Measurements from ENCODE around the gene EFNA1. TPM values are rescaled to one million over a fixed set of nuclear protein-coding genes. Genes with fewer than 3 reads are reported as not detected.

Gene EFNA1
- polyA plus RNA-seq, 4 donors = 50.6 to 166 (median 145) TPM

GRCh38 chr1:155130272-155131006 lies 2.8 kb downstream of the EFNA1 start:
- Histone ChIP-seq H3K27me3 (ENCODE audit: control insufficient read depth in 3 of 3, insufficient read depth in 3 of 3, low read length in 3 of 3) (peaks cover 0 to 6% (median 0%) of the 10 kb centered on the region in 3 donors), H3K36me3 (ENCODE audit: control insufficient read depth in 3 of 3, insufficient read depth in 2 of 3, low read depth in 1 of 3, low read length in 3 of 3) (peaks cover 0 to 53% (median 6%) of the 10 kb centered on the region in 3 donors), H3K27ac (ENCODE audit: low read depth in 1 of 3, low read length in 2 of 3) (peak overlapping the region; percentile 79 to 100 (median 96)), H3K4me1 (ENCODE audit: control insufficient read depth in 3 of 3, insufficient read depth in 2 of 3, low read depth in 1 of 3, low read length in 2 of 3) (peaks cover 0 to 58% (median 0%) of the 10 kb centered on the region in 3 donors), H3K9me3 (ENCODE audit: control insufficient read depth in 2 of 2, insufficient read depth in 1 of 2, low read depth in 1 of 2, low read length in 1 of 2) (no peaks in the 10 kb centered on the region), H3K4me3 (ENCODE audit: low read depth in 1 of 3, low read length in 3 of 3) (peak overlapping the region; percentile 16 to 93 (median 85))
- DNase-seq (peak; percentile 23 to 39), FAIRE-seq (no peak)
- WGBS, 3 donors = 3 to 26% (median 11%) methylated on average over 6 of the region's 6 CpGs

- FAIRE-seq (no peak), DNase-seq (peak in 1 of 2 donors; percentile 91)
- no peaks in the 10 kb centered on the region for H3K27me3 ChIP-seq (ENCODE audit: control insufficient read depth in 3 of 3, insufficient read depth in 3 of 3, low read length in 3 of 3)
- H3K9me3 ChIP-seq (ENCODE audit: control insufficient read depth in 2 of 2, insufficient read depth in 1 of 2, low read depth in 1 of 2, low read length in 1 of 2) = no peaks in the 10 kb centered on the region
- 26 to 62% (median 44%) methylated on average over 8 of the region's 8 CpGs for WGBS, 3 donors
- H3K4me3 ChIP-seq (ENCODE audit: low read depth in 1 of 3, low read length in 3 of 3) = peak overlapping the region in 1 of 3 donors; percentile 93
- peak overlapping the region; percentile 13 to 100 (median 96) for H3K27ac ChIP-seq (ENCODE audit: low read depth in 1 of 3, low read length in 2 of 3)
- peaks cover 0 to 53% (median 6%) of the 10 kb centered on the region in 3 donors for H3K36me3 ChIP-seq (ENCODE audit: control insufficient read depth in 3 of 3, insufficient read depth in 2 of 3, low read depth in 1 of 3, low read length in 3 of 3)
- H3K4me1 ChIP-seq (ENCODE audit: control insufficient read depth in 3 of 3, insufficient read depth in 2 of 3, low read depth in 1 of 3, low read length in 2 of 3) = peaks cover 0 to 49% (median 0%) of the 10 kb centered on the region in 3 donors
These were observed 3.6 kb downstream of the EFNA1 start for GRCh38 chr1:155131285-155131684.

- H3K4me1 ChIP-seq (ENCODE audit: control insufficient read depth in 3 of 3, insufficient read depth in 2 of 3, low read depth in 1 of 3, low read length in 2 of 3) = peaks cover 1 to 46% (median 2%) of the 10 kb centered on the region in 3 donors
- H3K27me3 ChIP-seq (ENCODE audit: control insufficient read depth in 3 of 3, insufficient read depth in 3 of 3, low read length in 3 of 3) = no peaks in the 10 kb centered on the region
- H3K4me3 ChIP-seq (ENCODE audit: low read depth in 1 of 3, low read length in 3 of 3) = peak overlapping the region in 1 of 3 donors; percentile 93
- DNase-seq (peak; percentile 5 to 15), FAIRE-seq (no peak)
- peaks cover 0 to 55% (median 6%) of the 10 kb centered on the region in 3 donors for H3K36me3 ChIP-seq (ENCODE audit: control insufficient read depth in 3 of 3, insufficient read depth in 2 of 3, low read depth in 1 of 3, low read length in 3 of 3)
- 24 to 46% (median 37%) methylated on average over 2 of the region's 2 CpGs for WGBS, 3 donors
- no peaks in the 10 kb centered on the region for H3K9me3 ChIP-seq (ENCODE audit: control insufficient read depth in 2 of 2, insufficient read depth in 1 of 2, low read depth in 1 of 2, low read length in 1 of 2)
- peak overlapping the region; percentile 13 to 100 (median 96) for H3K27ac ChIP-seq (ENCODE audit: low read depth in 1 of 3, low read length in 2 of 3)
These were observed 4.2 kb downstream of the EFNA1 start for GRCh38 chr1:155131856-155132255.

GRCh38 chr1:155133799-155134281 lies 6.2 kb downstream of the EFNA1 start:
- H3K27me3 ChIP-seq (ENCODE audit: control insufficient read depth in 3 of 3, insufficient read depth in 3 of 3, low read length in 3 of 3) = no peaks in the 10 kb centered on the region
- H3K4me3 ChIP-seq (ENCODE audit: low read depth in 1 of 3, low read length in 3 of 3) = no peak overlapping the region
- H3K36me3 ChIP-seq (ENCODE audit: control insufficient read depth in 3 of 3, insufficient read depth in 2 of 3, low read depth in 1 of 3, low read length in 3 of 3) = peaks cover 0 to 72% (median 6%) of the 10 kb centered on the region in 3 donors
- H3K9me3 ChIP-seq (ENCODE audit: control insufficient read depth in 2 of 2, insufficient read depth in 1 of 2, low read depth in 1 of 2, low read length in 1 of 2) = no peaks in the 10 kb centered on the region
- WGBS, 3 donors = 27 to 64% (median 36%) methylated on average over 5 to 7 of the region's 7 CpGs
- peak overlapping the region; percentile 96 to 99 (median 98) for H3K27ac ChIP-seq (ENCODE audit: low read depth in 1 of 3, low read length in 2 of 3)
- FAIRE-seq (no peak), DNase-seq (peak; percentile 7 to 59)
- peaks cover 4 to 49% (median 7%) of the 10 kb centered on the region in 3 donors for H3K4me1 ChIP-seq (ENCODE audit: control insufficient read depth in 3 of 3, insufficient read depth in 2 of 3, low read depth in 1 of 3, low read length in 2 of 3)

DNA sequence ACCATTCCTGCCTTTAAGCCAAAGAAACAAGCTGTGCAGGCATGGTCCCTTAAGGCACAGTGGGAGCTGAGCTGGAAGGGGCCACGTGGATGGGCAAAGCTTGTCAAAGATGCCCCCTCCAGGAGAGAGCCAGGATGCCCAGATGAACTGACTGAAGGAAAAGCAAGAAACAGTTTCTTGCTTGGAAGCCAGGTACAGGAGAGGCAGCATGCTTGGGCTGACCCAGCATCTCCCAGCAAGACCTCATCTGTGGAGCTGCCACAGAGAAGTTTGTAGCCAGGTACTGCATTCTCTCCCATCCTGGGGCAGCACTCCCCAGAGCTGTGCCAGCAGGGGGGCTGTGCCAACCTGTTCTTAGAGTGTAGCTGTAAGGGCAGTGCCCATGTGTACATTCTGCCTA lies 6.6 kb downstream of the EFNA1 start:
- Histone ChIP-seq H3K27ac (ENCODE audit: low read depth in 1 of 3, low read length in 2 of 3) (peak overlapping the region; percentile 96 to 99 (median 98)), H3K36me3 (ENCODE audit: control insufficient read depth in 3 of 3, insufficient read depth in 2 of 3, low read depth in 1 of 3, low read length in 3 of 3) (peaks cover 0 to 73% (median 6%) of the 10 kb centered on the region in 3 donors), H3K27me3 (ENCODE audit: control insufficient read depth in 3 of 3, insufficient read depth in 3 of 3, low read length in 3 of 3) (no peaks in the 10 kb centered on the region), H3K4me3 (ENCODE audit: low read depth in 1 of 3, low read length in 3 of 3) (peak overlapping the region in 1 of 3 donors; percentile 61), H3K4me1 (ENCODE audit: control insufficient read depth in 3 of 3, insufficient read depth in 2 of 3, low read depth in 1 of 3, low read length in 2 of 3) (peaks cover 4 to 51% (median 7%) of the 10 kb centered on the region in 3 donors), H3K9me3 (ENCODE audit: control insufficient read depth in 2 of 2, insufficient read depth in 1 of 2, low read depth in 1 of 2, low read length in 1 of 2) (no peaks in the 10 kb centered on the region)
- WGBS, 3 donors = 17 to 60% (median 39%) methylated on average over 1 of the region's 1 CpG
- FAIRE-seq (no peak), DNase-seq (peak; percentile 20 to 25)

DNA sequence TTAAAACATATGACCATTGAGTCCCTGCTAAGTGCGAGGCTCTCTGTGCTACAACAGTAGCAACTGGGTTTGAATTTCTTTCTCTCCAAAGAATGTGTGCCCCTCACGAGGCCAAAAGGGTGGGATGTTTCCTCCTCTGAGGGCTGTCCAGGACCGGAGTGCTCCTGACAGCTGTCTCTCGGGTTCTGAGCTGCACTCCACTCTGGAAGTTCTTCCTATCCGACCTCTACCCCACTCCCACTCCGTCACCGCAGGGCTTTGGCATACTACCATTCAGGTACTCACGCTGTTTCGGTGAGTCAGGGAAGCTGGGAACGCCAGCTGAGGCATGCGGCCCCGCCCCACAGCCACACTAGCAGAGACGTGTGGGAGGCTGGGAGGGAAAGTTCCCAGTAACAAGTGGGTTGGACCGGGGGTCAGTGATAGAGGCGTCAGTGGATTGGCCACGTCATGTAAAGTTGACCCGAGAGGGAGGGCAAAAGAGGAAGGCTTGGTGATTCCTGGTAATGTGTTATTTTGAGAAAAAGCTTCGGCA lies 7.3 kb downstream of the EFNA1 start:
- Histone ChIP-seq H3K4me3 (ENCODE audit: low read depth in 1 of 3, low read length in 3 of 3) (peak overlapping the region; percentile 61 to 79 (median 67)), H3K27ac (ENCODE audit: low read depth in 1 of 3, low read length in 2 of 3) (peak overlapping the region; percentile 96 to 99 (median 98)), H3K36me3 (ENCODE audit: control insufficient read depth in 3 of 3, insufficient read depth in 2 of 3, low read depth in 1 of 3, low read length in 3 of 3) (peaks cover 0 to 67% (median 6%) of the 10 kb centered on the region in 3 donors), H3K9me3 (ENCODE audit: control insufficient read depth in 2 of 2, insufficient read depth in 1 of 2, low read depth in 1 of 2, low read length in 1 of 2) (no peaks in the 10 kb centered on the region), H3K27me3 (ENCODE audit: control insufficient read depth in 3 of 3, insufficient read depth in 3 of 3, low read length in 3 of 3) (no peaks in the 10 kb centered on the region), H3K4me1 (ENCODE audit: control insufficient read depth in 3 of 3, insufficient read depth in 2 of 3, low read depth in 1 of 3, low read length in 2 of 3) (peaks cover 4 to 55% (median 7%) of the 10 kb centered on the region in 3 donors)
- 5 to 16% (median 10%) methylated on average over 18 of the region's 18 CpGs for WGBS, 3 donors
- no peak for FAIRE-seq
- DNase-seq = peak; percentile 95 to 98

DNA sequence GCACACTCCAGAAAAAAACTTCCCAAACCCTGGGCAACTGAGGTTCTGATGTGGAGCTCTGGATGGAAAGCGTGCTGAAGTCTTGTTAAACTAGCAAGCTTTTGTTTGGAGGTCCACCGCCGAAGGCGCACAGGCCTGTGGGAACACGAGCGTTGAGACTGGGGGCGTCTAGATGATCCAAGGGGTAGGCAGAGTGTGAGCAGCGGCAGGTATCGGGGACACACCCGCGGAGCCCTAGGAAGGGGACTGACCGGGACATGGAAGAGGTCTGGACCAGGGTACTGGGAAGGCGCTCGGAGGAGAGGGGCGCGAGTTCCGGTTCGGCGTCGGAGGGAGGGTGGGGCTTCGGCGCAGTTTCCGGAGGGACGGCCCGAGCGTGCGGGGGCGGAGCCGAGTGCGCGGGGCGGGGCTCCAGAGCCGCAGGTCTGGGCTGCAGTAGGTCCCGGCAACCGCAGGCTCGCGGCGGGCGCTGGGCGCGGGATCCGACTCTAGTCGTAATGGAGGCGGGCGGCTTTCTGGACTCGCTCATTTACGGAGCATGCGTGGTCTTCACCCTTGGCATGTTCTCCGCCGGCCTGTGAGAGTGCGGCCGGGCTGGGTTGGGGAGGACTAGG lies 7.8 kb downstream of the EFNA1 start, which contains the start of gene SLC50A1:
Gene SLC50A1, plus strand, starts transcription at position 438 of the 614 bp plus-strand sequence. Its CDS starts 60 bp downstream, at position 498.
- Histone ChIP-seq H3K36me3 (ENCODE audit: control insufficient read depth in 3 of 3, insufficient read depth in 2 of 3, low read depth in 1 of 3, low read length in 3 of 3) (peaks cover 0 to 63% (median 6%) of the 10 kb centered on the region in 3 donors), H3K4me1 (ENCODE audit: control insufficient read depth in 3 of 3, insufficient read depth in 2 of 3, low read depth in 1 of 3, low read length in 2 of 3) (peaks cover 4 to 53% (median 7%) of the 10 kb centered on the region in 3 donors), H3K9me3 (ENCODE audit: control insufficient read depth in 2 of 2, insufficient read depth in 1 of 2, low read depth in 1 of 2, low read length in 1 of 2) (no peaks in the 10 kb centered on the region), H3K27ac (ENCODE audit: low read depth in 1 of 3, low read length in 2 of 3) (peak within 1 kb of the TSS; percentile 96 to 99 (median 98)), H3K4me3 (ENCODE audit: low read depth in 1 of 3, low read length in 3 of 3) (peak within 1 kb of the TSS; percentile 61 to 79 (median 67)), H3K27me3 (ENCODE audit: control insufficient read depth in 3 of 3, insufficient read depth in 3 of 3, low read length in 3 of 3) (no peaks in the 10 kb centered on the region)
- DNase-seq = peak; percentile 90 to 97
- 0 to 1% (median 1%) methylated on average over 42 to 52 of the region's 52 CpGs for WGBS, 3 donors
- FAIRE-seq = no peak

GRCh38 chr1:155136748-155137147 lies 9.1 kb downstream of the EFNA1 start:
- Histone ChIP-seq H3K36me3 (ENCODE audit: control insufficient read depth in 3 of 3, insufficient read depth in 2 of 3, low read depth in 1 of 3, low read length in 3 of 3) (peaks cover 0 to 55% (median 3%) of the 10 kb centered on the region in 3 donors), H3K9me3 (ENCODE audit: control insufficient read depth in 2 of 2, insufficient read depth in 1 of 2, low read depth in 1 of 2, low read length in 1 of 2) (no peaks in the 10 kb centered on the region), H3K4me1 (ENCODE audit: control insufficient read depth in 3 of 3, insufficient read depth in 2 of 3, low read depth in 1 of 3, low read length in 2 of 3) (peaks cover 4 to 45% (median 7%) of the 10 kb centered on the region in 3 donors), H3K27me3 (ENCODE audit: control insufficient read depth in 3 of 3, insufficient read depth in 3 of 3, low read length in 3 of 3) (no peaks in the 10 kb centered on the region), H3K4me3 (ENCODE audit: low read depth in 1 of 3, low read length in 3 of 3) (peak overlapping the region; percentile 32 to 67 (median 61)), H3K27ac (ENCODE audit: low read depth in 1 of 3, low read length in 2 of 3) (peak overlapping the region; percentile 81 to 99 (median 88))
- WGBS, 3 donors = 15 to 23% (median 21%) methylated on average over 6 of the region's 6 CpGs
- DNase-seq = peak; percentile 42 to 65
- no peak for FAIRE-seq
